Fibroblast of skin of right biceps (primary cell): ENCODE results near the gene USP46.
A peak's percentile ranks its signal among the peaks of the same experiment; 100 is the strongest.

Experiments used
- DNase-seq: peaks from one replicate; pipeline ENCODE4 v3.0.0-alpha.2; 2013

The USP46 gene

DNA sequence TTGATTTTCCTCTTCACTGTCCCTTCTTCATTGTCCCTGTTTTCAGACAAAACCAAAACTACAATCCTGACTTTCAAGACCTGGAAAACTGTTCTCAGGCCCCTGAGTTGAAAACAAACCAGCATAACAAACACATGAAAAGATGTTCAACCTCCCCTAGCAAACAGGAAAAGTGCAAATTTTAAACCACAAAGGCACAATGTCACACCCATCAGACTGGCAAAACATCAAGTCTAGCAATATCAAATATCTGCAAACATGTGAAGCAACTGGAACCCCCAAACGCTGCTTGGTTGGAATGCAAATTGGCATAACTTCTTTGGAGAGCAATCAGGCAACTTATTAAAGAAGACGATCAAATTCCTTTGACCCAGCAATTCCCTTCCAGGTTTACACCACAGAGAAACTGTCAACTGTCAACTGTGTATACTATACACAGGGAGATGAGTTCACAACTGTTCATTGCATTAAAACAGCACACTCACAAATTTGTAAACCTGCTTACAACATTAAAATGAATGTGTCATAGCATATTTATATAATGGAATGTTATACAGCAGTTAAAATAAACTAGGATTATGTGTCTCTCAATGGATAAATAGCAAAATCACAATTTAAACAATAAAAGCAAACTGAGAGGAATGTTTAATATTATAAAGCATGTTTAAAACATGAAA, 7.0 kb downstream of the USP46 start:
- no peak for DNase-seq

DNA sequence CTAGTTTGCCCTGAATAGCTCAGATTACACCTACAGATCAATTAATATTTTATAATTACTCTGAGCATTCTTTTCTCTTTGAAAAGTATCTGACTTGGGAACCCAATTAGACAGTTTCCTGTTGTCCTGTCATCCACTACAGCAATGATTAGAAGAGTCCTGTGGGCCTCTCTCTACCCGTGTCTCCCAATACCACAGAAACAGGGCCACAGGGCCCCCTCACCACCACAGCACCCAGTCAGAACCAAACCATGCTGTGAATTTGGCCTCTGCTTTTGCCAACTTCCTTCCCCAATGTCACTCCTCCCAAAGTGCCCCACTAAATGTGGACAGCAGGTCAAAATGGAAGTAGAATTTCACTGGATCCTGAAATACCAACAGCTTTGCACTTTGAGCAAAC, 10.3 kb downstream of the USP46 start:
- no peak for DNase-seq

DNA sequence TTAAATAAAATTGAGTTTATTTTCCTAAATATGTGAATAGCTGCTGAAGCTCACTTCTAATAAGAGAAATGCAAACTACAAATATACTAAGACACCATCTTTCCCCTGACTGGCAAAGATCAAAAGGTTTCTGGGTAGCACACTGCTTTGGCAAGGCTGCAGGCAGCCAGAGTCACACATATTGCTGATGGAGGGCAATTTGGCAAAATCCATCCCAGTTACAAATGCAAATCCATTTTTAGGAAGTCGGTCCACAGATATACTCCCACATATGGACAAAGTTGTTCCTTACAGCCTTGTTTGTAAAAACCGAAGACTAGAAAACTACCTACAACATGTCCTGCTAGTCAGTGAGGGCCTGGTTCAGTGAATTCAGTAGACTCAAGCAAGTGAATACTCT, 12.4 kb downstream of the USP46 start:
- DNase-seq = no peak

DNA sequence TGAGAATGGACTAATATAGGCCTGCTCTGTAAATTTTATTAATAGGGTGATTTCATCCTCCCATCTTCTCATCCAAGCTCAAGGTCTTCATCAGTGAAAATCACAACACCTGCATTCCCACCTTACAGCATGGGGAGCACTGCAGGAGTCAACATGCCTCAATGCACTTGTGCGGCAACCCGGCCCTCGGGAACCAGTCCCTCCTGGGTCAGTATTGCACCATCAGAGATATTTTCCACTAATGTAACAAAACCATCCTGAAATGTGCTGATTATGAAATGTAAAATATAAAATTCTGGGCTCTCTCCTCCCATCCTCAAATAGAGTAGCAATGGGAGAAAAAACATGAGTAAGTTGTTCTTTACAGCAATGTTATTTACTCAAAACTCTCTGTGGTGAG, 13.0 kb downstream of the USP46 start:
- DNase-seq = no peak

DNA sequence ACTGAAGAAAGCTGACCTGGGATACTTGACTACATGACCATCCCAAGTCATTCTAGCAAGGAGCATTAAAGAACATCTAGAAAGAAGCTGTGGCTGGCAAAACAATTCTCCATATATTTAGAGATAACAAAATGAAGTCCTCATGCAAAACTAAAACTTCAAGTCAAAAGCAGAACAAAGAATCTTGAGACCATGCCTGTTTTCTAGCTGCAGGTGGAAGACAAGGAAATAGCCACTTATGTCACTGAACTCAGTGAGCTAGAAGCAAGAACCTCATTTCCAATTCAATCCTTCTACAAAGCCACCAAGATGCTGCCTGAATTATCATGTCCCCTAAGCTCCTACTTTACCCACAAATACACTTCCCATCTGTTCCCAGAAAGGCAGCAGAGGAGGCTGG, 13.8 kb downstream of the USP46 start:
- no peak for DNase-seq

DNA sequence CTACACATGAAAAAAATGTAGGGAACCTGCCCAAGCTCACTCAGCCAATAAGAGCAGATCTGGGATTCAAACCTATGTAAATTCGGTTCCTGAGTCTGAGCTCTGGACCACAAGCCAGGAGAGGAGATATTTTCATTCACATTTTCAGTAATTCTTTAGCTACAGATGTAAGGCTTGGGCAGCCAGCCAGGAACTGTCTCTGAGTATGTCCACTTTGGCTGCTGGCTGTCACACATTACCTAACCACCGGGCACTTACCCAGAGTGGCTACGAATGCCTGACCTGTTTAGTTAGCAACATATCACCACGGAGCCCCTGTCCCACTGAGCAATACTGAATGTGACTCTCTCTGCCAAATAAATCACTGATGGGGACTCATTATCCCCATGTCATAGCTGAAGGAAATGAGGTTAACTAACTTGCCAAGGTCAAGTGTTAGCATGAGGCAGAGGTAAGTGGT, 15.3 kb downstream of the USP46 start:
- DNase-seq = peak; percentile 62

DNA sequence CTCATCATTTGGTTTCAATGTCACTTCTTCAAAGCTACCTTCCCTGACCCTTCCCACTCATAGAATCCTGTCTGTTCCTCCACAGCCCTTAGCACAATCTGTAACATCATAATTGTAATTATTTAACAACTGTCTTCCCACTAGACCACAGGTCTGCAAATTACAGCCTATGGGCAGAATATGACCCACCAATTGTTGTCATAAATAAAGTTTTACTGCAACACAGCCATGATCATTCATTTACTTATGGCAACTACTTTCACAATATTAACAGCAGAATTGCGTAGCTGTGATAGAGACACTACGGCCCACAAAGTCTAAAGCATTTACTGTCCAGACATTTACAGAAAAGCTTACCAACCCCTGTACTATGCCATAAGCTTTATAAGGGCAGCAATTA, 15.9 kb downstream of the USP46 start:
- DNase-seq = no peak

DNA sequence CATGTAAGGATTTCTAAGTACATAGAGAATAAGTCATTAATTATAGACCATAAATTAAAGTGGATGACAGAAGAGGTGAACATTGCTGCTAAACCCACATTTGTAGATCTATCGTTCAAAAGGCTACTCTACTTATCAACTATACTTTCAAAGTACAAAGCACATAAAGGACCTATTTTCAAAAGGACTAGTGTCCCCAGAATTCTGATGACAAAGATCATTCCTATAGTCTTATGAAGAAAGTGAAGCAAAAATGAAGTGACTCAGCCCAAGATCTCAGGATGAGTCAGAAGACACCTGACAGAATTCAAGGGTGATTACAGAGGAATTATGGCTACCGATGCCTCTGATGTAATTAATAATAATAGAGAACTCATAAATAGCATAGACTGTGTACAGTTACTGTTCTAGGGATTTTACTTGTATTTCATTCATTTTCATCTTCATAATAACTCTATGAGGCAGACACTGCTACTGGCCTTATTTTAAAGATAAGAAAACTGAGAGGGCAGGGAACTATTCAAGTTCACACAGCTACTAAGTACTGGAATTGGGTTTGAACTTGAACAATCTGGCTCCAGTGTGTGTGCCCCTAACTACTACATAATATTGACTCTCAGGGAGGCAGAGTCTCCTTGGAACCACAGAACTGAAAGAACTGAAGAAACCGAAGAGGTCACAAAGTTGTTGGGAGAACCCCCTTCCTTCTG, 17.1 kb downstream of the USP46 start:
- peak; percentile 58 for DNase-seq

DNA sequence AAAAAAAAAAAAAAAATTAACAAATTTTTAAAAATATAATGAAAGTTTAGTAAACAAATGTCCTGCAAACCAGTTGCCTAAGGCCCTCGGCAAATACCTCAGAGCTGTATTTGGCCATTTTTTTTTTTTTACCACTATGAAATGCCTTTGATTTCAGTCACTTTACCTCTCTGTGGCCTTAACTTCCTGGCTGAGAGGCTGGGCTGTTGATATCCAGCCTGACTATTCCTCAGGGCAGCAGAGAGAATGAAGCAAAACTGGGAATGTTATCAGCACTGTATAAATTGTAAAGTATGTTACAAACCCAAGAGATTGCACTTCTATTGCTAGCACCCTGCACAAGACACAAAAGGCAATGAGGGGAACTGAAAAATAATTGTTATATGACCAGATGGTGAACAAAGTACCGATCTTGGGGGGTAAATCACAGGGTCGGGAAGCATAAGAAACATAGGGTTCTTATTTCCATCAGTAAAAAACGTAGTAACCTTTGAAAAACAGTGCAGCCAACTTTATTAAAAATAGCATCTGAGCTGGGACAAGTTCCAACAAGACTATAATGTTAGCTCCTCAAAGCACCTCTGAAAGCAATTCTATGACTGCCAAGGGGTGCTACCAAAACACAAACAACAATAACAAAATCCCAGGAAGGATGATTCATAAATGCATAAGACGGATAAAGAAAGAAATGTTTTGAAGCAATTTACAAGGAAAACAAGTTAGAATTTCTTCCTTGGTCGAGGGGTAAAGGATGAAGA, 18.1 kb downstream of the USP46 start:
- peak; percentile 34 for DNase-seq

DNA sequence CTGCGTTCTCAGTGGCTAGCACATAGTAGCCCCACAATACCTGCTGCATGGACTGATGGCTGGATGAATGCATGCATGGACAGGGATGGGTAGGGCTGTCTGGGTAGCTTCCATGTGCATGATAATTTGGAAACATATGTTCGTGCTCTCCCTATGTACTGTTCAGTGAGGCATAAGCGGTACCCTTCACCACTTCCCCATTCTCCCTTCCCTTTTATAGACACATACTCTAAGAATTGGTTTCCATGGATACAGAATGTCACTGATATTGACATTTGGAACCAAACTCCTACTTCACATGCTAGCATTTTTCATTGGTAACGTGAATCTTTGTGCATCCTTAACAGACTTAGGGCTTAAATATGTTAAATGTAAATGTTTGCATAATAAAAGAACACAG, 20.4 kb downstream of the USP46 start:
- DNase-seq = no peak

DNA sequence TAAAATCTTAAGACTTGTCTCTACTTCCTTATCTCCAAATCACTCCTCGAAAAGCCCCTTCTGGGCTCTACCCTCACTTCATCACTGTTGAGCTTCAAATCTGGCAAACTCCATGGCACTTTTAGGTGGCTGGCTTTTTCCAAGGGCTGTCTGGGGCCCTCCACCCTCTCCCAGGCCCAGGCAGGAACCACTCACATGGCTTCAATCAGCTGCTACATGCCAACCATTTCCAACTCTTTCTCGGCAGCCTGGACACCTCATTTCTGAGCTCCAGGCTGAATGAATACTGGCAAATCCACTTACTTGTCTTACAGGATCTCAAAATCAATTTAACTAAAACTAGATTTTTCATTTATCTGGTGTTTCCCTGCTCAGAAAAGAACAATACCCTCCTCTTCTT, 22.0 kb downstream of the USP46 start:
- no peak for DNase-seq

DNA sequence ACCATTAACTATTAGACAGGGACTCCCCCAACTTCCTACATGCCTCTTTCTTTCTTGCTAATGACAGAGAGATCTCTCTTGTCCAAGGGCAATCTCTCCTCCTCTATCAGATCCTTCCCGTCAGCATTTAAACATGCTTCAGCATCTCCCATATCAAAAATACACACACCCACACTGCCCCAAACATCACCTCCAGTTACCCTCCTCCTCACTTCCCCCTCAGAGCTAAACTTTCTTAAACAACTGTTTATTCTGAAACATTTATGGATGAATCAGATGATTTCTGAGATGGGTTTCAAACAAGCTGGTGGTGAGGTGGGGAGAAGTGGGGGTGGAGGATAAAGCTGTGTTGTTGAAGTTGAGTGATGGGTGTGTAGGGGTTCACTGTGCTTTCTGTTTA, 23.5 kb downstream of the USP46 start:
- no peak for DNase-seq

DNA sequence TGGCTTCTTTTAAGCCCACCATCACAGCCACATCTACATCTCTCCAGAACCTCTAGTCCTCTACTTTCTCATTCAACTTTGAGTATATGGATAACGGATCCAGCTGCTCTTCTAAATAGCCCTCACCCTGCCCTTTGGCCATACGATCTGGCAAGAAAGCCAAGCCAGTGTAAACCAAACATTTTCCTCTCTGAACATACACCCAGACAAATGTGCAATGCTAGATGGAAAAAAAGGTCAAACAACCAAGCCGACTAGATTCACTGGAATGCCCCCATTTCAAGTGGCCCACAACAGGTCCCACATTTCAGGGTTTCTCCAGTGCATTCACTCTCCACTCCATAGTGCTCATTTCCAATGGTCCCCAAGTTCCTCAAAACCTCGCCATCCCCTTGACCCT, 24.0 kb downstream of the USP46 start:
- no peak for DNase-seq

DNA sequence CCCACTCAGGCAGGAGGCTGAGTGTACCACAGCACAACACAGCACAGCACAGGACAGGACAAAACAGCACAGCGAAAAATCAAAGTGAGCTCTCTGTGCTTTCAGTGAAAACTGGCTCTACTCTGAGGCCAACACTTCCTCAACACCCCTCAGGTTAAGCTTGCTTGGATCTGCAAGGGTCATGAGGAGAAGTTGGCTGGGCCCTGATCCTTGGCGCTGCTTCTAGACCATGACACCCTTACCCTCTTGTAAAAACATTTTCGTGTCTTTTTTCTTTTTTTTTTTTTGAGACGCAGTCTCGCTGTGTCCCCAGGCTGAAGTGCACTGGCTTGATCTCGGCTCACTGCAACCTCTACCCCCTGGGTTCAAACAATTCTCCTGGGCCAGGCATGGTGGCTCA, 25.3 kb downstream of the USP46 start:
- DNase-seq = no peak

DNA sequence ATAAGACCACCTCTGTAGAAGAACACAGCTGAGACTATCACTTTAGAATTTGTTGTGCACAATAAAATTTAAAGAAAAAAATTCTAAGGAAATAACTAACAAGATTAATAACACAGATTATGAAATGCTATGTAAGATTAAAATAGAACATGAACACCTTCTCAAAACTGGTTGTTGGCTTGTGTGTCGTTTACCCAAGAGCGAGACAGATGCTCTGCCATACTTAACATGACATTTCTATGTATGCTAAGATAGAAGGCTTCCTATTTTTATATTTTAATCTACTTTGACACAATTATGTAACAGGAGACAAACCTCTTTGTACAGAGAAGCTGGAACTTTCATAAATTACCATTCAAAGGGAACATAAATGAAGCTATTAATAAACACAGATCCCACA, 30.1 kb downstream of the USP46 start:
- DNase-seq = no peak

DNA sequence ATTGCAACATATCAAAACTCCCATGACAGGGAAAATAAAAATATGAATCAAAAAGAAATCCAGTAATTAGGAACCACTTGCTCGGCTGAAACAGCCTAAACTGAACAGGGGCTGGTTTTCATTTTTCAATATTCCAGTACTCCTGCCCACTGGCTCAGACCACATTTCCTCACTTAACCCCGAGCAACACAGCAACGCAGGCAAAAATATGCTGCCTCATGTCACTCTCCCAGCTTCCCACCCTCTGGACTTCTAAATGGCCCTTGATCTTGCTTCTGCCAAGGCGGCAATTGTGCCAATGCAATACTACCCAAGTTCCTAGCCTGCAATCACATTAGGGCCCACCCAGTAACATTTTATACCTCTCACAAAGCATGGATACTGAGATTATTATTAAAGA, 30.6 kb downstream of the USP46 start:
- DNase-seq = no peak

DNA sequence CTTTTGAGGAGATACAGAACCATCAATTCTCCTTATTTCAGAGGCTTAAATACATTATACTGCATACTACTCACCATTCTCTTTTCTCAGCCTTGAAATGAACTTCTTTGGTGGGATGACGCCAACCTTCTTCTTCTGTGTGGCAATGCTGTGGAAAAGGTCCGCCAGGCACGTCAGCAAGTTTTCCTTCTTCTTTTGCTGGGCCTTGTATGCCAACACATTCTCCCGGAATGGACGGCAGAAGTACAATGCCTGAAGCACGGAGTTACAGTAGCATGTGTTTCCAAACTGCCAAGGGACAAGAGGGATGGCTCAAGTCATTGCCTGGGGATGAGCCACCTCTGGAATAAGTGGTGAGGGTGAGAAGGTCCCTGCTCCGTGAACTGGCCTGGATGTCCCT, 31.2 kb downstream of the USP46 start:
- no peak for DNase-seq

DNA sequence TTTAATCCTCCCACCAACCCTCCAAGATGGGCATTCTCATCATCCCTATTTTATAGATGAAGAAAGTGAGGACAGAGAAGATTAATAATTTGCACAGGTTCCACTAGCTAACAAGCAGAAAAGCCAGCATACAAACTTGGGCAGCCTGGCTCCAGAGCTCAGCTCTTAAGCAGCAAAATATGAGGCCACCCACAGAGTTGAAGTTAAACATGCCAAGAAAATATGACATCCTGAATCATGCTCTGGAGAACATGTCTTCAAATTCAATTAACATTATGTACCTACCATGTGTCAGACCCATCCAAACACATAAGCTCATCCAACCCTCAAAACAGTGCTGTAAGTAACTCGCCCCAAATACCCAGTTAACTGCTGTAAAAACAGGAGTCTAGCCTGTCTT, 33.9 kb downstream of the USP46 start:
- DNase-seq = peak; percentile 12

DNA sequence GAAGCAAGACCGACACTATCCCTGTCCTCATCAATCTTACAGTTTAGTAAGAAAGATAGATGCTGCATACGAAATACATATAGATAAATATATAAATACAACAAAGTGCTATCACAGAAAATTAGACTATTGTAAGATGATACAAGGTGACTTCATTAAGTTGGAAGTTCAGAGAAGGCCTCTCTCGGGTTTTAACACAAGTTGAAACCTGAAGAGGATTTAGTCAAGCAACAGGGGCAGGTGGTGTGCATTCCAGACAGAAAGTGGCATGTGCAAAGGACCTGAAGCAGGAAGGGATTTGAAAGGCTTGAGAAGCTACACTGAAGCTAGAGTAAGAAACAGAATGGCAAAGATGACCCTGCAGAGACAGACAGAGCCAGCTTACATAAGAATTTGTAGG, 36.5 kb downstream of the USP46 start:
- DNase-seq = no peak

DNA sequence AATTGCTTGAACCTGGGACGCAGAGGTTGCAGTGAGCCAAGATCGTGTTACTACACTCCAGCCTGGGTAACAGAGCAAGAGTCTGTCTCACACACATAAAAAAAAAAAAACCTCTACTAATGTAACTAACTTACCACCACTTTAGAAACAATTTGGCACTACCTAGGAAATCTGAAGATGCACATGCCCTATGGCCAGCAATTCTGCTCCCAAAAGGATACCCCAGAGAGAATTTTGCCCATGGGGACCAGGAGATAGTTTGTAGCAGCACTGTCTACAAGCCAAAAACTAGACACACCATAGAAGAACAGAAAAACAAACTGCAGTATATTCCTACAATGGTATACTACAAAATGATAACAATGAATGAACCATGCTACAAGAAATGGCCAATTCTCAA, 37.5 kb downstream of the USP46 start:
- DNase-seq = no peak

DNA sequence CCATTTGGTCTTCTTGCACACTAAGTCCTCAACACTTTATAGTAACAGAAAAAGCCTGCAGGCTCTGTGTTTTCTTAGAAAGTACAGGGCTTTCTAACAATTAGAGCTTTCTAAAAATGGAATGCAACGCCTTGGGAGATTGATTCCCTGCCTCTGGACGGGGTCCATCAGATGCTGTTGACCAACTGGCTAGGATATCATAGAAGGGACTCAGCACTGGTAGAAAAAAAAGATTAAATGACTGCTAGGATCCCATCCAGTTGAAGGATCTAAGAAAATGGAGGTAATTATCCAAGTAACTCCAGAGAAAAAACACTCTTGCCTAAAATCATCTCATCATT, 39.5 kb downstream of the USP46 start:
- no peak for DNase-seq

DNA sequence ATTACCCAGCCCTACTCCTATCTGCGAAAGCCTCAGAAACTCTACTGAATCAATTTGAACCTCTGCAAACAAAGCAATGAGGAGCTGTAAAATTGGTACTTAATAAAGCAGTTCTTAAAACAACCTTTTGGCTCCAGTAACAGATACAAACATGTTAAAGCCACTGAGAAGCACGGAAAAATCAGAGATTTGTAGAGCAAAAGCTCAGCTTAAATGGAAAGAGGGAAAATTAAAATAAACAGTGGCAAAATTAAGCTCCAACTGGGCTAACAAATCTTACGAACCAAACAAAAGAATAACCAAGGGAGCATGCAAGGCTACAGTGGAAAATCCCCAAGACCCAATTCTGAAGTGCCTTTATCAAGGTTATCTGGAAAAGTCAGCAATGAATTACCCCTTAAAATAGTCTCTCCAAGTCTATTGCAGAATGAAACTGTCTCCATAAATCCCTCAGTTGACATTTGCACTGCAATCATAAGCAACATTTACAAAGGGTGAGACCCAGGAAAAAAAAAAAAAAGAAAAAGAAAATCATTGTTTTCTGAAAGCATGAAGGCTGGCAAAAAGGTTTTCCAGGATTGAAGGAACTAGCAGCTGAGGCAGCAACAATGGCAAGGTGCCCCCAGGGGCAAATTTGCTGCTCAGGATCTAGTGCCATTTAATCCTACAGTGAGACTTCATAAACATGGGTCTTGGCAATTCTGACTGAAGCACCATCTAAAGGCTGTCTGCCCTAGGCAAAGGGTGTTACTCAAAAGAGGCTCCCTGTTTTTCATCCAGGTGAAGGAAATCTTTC, 40.1 kb downstream of the USP46 start:
- no peak for DNase-seq

DNA sequence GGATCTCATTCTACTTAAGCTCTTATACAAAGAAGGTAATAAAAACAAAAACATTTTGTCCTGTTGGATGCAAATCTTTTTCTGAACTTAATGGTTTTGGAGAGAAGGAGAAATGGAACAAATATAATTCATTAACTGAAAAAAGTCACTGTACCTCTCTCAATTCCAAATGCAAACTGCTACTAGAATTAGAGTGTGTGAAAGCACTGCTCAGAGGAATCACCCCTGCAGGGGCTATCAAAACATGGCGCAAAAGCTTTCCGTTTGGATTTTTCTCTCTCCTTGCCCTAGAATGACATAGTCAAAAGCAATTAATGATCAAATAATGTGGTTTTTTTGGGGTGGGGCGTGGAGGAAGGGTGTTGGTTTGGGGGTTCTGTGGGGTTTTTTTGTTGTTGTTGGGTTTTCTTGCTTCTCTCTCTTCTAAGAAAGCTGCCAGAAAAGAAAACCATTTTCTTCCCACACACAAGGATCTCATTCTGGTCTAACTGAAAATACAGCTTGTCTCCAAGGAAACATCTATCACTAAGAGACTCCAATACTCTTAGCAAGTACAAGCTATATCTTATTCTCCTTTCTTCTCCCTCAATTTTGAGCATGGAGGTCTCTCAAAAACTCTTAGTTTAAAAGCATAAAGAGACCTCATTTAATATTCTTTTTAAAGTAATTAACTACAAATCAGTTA, 41.6 kb downstream of the USP46 start:
- no peak for DNase-seq
